IPS DF 4.7 (cell line): ENCODE data around the gene FHIT.
"Not testable (repeated sequence)": the region's sequence is repeated elsewhere in the genome, so short reads cannot be mapped to it uniquely, and the experiment has no call there.

Experiments used
- DNase-seq: peaks from one replicate; pipeline ENCODE4 v3.0.0-alpha.2; 2013; ENCODE audit warnings: low spot score; ENCODE audit errors: extremely low read depth

FHIT gene

DNA sequence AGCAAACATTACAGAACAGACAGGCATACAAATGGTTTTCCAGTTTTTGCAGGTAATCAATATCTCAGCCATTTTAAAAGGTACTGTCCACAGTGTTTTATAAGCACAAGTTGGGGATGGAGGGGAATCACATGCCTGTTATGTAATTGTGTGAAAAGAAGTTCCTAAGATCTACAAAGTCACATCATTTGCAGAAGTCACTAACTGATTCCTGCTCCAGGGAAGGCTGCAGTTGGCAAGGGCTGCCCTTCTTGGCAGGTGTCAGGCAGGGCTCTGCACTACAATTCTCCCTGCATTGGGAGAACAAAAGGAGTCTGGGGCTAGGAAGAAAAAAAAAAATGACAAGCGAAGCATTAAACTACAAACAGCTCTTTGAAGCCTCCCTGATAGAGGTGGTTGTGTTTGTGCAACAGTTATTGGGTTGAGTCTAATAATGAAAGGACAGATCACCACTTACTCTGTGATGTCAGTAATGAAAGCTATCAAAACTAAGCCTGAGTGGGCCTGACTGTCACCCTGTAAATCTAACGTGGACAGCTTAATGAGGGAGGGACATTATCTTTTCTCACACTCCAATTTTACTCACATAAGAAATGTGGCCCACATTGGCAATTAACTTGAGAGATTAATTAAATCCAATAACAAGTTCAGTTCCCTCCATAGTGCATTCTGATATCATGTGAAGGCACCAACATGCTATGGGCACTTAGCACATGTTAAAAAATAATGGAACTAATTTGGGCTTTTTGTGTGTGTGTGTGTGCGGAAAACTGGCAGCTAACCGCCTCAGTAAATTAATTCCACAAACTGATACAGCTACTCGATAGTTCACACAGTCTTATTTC lies 242.9 kb downstream of the FHIT start:
- no peak for DNase-seq

DNA sequence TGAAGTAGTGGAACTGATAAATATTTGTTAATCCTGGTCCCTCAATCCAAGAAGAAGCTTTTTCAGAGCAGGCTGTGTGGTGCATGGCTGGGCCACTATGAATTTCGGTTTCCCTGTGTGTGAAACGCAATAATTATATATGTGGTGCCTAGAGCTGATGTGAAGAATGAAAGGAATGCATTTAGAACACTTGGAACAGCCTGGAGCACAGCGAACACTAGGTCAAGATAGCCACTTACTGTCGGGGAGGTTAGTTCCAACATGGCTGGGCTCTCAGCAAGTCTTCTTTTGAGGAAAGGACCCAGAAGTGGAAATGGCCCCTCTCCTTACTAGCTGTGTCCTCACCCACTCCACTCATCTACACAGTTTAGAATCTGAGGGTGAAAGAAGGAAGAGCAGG lies 245.7 kb downstream of the FHIT start:
- no peak for DNase-seq

DNA sequence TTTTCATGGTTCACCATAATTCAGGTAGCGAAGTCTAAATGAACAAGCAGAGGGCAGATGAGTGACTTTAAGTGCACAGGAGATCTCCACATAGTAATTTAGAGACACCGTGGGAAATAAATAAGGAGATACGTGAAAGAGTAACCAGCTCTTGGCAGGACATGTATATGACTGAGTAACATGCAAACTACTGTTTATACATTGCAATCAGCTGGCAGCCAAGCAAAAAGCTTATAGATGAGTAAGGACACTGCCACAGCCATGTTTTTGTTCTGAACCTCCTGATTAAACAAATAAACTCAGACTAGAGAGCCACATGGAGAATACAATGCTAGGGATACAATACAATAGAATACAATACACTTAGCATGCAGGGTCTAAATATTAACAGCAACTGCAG lies 252.4 kb downstream of the FHIT start:
- no peak for DNase-seq

DNA sequence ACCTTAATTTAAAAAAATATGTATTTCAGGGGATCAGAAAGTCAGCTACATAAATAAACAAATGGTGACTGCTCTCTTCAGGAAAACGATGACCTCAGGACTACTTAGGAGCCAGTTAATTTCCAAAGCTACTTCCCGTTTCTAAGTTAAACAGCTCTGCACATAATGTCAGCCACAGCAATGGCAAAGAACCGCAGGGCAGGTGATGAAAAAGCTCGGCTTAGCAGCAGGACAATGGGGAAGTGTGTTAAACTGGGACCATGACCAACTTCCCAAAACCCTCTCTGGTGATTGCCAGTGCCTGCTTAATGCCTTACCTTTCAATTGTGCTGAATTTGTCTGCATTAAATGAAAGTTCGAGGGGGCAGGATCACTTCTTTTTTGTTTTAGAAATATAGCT lies 258.9 kb downstream of the FHIT start:
- no peak for DNase-seq

DNA sequence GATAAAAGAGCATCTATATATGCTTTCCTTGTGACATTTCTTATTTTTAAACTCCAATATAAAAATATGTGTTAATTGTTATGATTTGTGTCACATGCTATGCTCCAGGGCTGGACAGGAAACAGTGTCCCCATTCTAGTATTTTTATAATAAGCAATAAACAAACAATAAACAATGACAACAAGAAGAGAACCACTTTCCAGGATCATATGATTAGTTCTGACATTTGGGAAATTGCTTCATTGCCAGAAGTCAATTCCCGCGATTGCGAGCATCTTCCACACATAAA lies 260.9 kb downstream of the FHIT start:
- no peak for DNase-seq

DNA sequence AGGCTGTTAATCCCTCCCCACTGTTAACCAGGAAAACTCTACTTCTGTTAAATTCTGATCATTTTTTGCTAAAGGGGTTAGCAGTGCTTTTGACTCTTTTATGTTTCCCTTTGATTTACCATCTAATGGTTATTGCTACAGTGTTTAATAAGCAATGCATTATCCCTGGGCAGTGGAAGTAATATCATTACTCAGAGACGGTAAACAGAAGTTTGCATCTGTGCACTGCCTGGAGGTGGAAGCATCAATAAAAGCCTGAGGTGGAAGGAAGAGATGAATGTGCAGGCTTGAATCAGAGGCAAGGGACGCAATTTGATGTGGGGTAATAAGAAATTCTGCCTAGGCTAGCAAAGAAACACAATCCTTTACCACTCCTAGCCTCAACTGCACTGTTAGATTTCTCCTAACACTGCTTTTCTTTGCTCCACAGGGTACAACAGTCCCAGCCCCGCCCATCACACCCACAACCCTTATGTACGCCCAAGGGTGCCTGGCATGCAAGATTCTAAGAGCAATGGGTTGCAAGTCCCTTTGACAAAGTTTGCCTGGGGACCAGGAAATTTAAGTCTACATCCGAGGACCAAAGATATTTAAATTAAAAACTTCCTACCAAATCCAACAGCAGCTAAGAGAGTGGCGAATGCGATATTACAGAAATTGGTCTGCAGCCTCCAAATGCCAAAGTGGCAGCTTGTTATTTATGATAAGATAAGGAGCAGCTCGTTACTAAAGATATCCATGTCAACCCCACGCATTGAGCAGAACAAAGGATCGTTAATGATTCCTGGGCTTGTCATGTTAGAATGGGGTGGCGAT lies 261.4 kb downstream of the FHIT start:
- no peak for DNase-seq

DNA sequence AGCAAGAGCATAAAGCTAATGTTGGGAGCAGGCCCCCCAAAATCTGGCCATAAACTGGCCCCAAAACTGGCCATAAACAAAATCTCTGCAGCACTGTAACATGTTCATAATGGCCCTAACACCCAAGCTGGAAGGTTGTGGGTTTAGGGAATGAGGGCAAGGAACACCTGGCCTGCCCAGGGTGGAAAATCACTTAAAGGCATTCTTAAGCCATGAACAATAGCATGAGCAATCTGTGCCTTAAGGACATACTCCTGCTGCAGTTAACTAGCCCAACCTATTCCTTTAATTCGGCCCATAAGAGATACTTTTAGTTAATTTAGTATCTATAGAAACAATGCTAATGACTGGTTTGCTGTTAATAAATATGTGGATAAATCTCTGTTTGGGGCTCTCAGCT lies 264.1 kb downstream of the FHIT start:
- not testable (repeated sequence) for DNase-seq

DNA sequence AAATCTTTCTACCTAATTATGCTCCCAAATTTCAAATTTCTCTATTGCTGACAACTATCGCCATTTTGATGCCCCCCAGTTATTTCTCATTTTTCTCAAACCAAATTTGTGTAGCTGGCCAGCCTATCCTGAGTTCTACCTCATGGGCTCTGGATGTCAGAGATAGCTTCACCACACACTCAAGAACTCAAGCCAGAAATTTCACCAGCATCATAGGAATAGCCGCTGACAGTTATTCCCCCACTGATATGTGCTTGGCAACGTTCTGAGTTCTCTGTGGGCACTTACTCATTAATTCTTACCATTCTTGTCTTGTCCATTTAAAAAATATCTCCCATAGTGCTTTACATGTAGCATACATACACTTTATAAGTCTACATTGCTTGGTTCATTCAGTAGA lies 264.7 kb downstream of the FHIT start:
- DNase-seq, result no peak

DNA sequence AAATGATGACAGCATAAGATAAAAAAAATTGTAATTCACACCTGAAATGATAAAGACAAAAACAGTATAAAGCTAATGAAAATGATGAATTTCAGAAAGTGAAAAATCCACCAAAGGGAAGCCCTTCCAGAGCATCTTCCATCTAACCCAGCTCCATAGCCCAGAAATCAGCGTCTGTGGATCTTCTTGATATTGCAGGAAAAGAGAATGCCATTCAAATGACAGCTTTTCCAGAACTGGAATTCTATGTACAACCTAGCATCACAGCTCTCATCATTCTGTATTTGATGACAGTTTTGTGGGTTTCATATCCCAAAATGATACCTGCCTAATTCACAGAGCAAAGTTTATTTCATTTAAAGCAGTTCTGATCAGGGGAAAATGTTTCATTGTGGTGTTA lies 267.3 kb downstream of the FHIT start:
- no peak for DNase-seq

DNA sequence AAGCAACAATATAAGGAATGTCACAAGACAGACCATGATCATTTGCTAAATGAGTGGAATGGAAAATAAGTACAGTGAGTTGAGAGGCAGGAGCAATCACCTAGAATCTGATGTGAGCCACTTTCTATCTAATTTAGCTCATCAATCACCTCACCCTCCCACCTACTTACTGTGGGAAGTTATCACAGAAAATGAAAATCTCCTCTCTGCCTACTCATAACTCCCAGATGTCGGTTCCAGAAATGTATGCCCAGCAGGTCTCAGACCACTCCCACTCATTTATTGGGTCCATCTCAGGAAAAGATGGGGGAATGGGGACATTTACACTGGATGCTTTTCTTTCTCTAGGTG lies 270.9 kb downstream of the FHIT start:
- no peak for DNase-seq

DNA sequence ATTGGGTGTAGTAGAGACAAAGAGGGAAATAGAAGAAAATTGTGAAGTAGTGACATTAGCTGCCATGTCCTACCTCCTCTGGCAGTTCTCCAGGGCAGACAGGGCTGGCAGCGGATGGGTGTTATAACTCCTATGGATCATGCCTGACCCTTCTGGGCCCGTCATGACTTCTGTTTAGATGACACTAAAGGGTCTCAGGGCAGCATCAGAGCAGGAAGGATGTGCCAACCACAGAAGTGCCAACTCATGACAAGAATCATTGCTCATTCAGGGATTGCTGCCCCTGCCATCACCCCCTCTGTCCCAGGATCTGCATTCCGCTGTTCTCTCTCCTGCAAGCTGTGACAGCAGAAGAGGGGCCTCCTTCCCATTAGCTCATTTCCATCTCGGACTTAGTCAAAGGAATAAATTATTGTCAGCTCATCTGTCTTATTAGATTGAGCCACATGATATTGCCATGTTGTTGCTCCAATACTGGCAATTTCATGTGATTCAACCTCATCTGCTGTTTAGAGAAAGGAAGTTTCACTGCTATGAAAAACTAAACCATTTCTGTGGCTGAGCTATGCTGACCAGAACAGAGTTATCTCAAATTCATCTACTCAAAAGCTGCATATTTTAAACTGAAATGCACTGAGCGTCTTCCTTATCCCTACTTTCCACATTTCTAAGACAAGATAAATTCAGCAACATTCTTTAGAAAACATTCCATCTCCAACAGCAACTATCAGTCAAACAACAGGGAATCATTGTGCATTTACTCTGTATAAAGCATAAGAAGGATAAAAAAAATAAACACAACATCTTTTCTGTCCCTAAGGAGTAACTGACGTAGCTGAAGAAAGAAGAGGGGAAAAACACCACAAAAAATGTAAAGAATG lies 271.6 kb downstream of the FHIT start:
- no peak for DNase-seq

DNA sequence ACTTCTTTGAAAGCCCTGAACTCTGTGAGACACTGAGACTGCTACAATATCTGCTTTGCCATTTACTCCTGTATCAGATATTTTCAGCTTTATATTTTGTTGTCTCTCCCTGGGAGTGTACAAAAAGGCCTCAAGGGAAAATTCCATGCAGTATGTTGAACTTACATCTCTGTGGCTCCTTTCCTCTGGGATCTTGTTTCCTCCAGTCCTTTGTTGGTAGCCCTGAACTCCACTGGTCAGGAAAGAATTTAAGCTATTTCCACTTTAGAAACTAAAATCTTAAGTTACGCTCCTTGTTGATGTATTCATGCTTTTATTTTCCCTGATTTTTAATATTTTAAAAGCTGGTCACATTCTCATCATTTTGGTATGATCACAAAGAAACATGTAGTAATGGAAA lies 277.9 kb downstream of the FHIT start:
- DNase-seq, result no peak

DNA sequence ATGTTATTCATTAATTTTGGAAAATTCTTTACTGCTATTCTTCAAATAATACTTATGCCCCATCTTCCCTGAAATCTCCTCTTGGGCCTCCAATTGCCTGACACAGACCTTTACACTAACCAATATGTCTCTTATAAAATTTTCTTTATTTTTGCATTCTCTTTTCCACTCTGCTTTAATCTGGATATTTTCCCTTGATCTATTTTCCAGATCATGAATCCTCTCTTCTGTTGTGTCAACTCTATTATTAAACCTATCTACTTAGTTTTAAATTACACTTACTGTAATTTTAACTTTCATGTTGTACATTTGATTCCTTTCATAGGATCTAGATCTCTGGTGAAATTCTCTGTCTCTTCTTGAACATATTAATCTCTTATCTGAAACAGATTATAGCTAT lies 278.7 kb downstream of the FHIT start:
- no peak for DNase-seq

DNA sequence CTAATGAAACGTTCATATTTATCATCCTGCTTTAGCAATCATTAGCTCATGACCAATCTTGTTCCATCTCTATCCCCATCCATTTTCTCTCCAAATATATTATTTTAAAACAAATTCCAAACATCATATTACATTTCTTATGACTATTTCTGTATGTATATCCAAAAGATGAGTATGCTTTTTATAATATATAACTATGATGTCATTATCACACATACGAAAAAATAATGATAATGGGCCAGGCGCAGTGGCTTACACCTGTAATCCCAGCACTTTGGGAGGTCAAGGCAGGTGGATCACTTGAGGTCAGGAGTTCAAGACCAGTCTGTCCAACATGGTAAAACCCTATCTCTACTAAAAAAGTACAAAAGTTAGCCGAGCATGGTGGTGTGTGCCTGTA lies 280.4 kb downstream of the FHIT start:
- DNase-seq, result no peak

DNA sequence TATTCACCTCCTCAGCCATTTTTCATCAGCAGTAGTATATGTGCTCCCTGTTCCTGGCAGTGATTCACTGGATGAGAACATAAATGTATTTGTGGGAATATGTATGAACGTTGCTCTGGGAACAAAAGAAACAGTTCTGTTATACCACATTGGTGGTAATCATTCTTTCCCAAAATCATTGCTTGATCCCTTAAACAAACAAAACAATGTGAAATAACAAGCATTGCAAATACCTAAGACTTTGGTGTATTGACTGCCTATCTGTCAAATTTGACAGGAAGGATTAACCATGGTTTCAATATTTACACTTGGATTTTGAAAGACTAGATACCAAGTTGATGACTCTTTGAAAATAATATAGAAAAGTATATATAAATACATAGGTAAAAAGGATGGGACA lies 284.1 kb downstream of the FHIT start:
- DNase-seq, result no peak

DNA sequence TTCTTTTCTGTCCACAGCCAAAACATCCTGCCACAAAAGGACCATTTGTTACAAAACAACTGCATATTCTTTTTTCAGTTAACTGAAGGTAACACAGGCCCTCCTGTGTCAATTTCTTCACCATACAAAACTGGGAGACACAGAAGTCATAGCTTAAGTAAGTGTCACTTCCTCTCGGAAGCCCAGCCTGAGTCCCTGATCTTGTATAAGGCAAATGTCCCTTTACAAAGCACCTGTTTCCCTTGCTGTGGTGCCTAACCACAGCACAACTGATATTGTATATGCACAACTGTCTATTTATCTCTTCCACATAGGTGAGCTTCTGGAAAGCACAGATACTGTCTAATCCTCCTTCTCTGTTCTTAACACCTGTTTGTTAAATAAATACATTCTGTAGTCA lies 293.7 kb downstream of the FHIT start:
- no peak for DNase-seq

DNA sequence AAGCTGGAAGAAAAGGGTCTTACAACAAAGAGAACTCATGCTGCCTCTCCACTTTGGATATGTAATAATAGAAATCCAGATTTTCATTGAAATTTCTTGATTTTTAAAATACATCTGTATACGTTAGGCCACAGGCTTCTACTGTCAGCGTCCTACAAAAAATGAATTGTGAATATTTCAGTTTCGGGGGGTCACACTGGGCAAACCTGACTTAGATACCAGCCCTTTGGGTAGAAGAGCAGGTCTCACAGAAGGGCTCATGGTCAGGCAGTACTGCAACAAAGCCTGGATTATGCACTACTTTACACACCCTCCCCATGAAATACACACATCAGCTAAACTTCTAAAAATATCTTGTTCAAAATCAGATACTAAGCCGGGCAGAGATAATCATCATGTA lies 294.5 kb downstream of the FHIT start:
- no peak for DNase-seq

DNA sequence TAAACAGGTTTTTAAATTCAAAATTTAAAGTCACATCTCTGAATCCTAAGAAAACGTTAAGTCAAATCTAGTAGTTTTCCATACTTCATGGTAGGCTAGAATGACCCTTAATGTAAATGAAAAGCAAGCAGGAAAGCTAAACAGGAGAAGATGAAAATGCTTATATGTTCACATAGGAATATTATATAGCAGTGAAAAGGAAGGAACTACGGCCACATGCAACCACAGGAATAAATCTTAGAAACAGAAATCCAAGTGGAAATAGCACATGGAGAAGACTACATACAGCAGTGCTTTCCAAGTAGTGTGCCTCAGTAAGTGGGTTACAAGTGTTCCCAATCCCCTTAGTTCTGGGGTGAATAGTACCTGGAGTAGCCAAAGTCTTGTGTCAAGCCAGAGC lies 296.2 kb downstream of the FHIT start:
- no peak for DNase-seq

DNA sequence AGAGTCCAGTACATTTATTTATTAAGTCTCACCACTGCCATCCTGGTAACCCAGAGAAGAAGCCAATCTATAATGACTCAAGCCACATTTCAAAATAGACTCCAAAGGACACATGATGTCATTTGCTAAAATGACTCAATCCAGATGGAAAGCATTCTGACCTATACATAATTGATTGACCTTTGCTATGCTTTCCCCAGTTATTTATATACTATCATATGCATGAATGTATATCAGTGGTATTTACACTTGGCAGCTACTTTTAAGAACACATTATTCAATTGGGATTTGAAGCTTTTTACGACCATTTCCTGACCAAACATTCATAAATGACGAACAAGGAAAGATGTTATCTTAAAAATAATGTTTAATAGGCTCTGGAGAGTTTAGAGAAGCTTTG lies 297.2 kb downstream of the FHIT start:
- DNase-seq, result no peak

DNA sequence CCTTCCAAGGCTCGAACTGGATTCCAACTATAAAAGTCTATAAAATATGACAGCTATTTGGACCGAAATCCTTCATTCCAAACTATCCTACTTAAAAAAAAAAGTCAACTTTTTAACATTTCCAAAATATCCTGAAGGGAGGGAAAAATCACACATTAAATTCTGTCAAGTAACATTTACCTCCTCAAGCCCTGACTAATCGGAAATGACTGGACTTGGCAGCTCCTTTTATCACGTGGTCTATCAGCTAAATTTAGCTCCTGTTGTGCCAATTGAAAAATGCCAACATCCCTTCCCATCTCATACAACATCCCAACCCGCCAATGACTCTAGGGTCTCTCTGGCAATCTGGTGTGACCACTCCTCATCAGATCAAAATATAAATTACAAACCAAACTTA lies 297.9 kb downstream of the FHIT start:
- no peak for DNase-seq

DNA sequence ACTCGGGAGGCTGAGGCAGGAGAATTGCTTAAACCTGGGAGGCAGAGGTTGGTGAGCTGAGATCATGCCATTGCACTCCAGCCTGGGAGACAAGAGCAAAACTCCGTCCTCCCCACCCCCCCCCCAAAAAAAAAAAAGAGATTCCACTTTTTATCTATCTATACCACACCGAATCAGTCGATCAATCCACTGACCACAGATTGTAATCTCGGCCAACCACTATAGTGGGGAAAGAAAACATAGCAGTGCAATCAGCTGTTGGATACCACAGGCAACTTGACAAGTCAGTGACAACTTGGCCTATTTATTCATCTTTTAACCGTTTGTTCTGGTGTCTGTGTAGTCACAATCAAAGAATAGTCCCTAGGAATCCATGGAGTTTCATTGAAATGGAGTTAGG lies 299.2 kb downstream of the FHIT start:
- no peak for DNase-seq

DNA sequence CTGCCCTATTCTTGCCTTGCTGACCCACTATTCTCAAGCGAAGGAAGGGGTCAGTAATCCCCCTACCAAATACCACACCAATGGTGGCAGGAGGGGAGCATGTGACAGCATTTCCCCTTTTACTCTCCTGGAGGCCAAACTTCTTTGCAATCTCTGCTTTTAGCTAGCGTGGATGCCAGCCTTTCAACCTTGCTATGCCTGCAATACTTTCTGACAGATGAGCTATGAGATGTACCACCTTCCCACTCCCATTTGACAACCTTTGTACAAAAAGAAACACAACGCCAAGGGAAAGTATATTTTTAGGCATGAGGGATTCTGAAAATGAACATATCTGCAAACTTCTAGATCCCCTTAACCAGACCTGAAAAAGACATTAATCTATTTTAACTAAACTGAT lies 302.1 kb downstream of the FHIT start:
- DNase-seq, result no peak
